Measurements from ENCODE around the gene SIX5.
"Not testable (repeated sequence)": the region's sequence is repeated elsewhere in the genome, so short reads cannot be mapped to it uniquely, and the experiment has no call there.

Gene SIX5

DNA sequence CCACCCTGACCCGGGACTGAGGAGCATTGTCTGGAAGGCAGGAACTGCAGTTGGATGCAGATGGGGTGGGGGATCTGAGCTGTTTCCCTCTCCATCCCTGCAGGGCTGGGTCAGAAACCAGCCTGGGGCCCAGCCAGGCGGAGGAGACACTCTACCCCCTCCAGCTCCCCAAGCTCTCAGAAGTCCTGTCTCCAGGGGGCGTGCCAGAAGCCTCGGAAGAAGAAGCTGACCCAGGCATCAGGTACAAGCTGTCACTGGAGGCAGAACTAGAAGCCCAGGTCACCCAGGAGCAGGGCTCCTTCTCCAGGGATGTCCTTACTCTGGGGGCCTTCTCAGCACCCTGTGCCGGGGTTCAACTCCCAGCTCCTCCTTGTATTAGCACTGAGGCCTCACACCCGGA, 15.5 kb downstream of the SIX5 start:
- no peak for DNase-seq (ENCODE audit: low read depth)

- DNase-seq (ENCODE audit: low read depth): no peak
Observed at GRCh38 chr19:45752639-45753038, 16.4 kb downstream of the SIX5 start.

DNA sequence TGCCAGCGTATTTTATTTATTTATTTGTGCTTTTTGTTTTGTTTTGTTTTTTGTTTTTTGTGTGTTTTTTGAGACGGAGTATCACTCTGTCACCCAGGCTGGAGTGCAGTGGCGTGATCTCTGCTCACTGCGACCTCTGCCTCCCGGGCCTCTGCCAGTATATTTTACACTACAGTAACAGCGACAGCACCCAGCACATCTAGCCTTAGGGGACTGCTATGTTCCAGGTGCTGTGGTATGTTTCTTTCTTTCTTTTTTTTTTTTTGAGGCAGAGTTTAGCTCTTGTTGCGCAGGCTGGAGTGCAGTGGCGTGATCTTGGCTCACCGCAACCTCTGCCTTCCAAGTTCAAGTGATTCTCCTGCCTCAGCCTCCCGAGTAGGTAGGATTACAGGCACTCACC, 17.6 kb downstream of the SIX5 start:
- not testable (repeated sequence) for DNase-seq (ENCODE audit: low read depth)

DNA sequence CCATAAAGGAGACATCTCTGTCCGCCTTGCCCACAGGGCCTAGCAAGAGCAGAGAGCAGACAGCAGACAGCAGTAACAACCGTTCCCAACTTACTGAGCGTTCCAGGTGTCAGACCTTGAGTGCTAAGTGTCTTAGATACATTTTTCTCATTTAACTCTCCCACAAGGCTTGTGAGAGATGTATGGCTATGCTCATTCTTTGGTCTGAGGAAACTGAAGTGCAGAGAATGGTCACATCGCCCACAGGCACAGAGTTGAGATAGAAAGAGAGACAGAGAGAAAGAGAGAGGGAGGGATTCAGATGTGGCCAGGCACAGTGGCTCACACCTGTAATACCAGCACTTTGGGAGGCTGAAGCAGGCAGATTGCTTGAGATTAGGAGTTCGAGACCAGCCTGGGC, 21.5 kb downstream of the SIX5 start:
- no peak for DNase-seq (ENCODE audit: low read depth)

GRCh38 chr19:45746866-45747265, 22.2 kb downstream of the SIX5 start:
- no peak for DNase-seq (ENCODE audit: low read depth)

- no peak for DNase-seq (ENCODE audit: low read depth)
Observed at GRCh38 chr19:45745606-45746005, 23.4 kb downstream of the SIX5 start.

DNA sequence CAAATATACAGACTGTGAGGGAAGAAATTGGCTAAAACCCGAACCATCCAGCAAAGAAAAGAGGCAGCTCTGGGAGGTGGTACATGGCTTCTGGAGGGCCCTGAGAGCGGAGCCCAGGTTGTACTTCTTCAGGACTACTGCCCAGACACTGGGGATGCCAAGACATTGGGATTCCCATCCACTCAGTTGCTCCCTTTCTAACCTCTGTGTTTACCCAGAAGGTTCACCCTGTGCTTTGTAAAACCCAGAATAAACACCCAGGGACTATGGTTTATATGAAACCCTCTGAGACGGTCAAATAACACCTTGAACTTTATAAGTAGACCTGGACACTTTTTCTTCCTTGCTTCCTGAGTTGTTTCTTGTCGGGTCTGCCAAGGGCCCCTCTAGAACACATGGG, 26.1 kb downstream of the SIX5 start:
- no peak for DNase-seq (ENCODE audit: low read depth)

DNA sequence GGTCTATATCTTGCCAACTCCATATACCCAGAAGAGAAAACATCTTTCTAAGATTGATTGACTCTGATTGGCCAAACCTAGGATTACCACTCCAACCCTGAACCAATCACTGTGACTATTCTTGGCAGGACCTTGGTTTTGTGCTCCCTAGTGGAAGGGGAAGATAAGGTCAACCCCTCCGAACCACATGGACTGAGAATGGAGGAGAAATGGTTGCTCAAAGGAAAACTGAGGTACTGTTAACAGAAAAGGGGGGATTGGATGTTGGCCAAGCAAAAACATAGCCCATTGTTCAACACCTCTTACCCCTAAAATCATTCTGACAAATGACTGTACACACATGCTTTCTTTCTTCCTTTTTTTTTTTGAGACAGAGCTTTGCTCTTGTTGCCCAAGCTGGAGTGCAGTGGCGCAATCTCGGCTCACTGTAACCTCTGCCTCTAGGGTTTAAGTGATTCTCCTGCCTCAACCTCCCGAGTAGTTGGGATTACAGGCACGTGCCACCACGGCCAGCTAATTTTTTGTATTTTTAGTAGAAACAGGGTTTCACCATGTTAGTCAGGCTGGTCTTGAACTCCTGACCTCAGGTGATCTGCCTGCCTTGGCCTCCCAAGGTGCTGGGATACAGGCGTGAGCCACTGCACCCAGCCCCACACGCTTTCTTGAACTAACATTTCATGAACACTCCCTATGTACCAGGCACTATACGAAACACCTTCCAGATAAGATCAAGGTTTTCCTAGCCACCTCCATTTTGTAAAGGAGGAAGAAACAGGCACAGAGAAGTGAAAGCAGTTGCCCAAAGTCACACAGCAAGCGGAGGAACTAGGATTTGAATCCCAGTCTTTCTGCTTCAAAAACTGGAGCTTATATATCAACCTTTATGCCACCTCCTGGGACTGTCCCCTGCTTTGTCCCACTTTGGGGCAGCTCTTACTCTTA, 29.3 kb downstream of the SIX5 start:
- DNase-seq (ENCODE audit: low read depth): no peak

DNA sequence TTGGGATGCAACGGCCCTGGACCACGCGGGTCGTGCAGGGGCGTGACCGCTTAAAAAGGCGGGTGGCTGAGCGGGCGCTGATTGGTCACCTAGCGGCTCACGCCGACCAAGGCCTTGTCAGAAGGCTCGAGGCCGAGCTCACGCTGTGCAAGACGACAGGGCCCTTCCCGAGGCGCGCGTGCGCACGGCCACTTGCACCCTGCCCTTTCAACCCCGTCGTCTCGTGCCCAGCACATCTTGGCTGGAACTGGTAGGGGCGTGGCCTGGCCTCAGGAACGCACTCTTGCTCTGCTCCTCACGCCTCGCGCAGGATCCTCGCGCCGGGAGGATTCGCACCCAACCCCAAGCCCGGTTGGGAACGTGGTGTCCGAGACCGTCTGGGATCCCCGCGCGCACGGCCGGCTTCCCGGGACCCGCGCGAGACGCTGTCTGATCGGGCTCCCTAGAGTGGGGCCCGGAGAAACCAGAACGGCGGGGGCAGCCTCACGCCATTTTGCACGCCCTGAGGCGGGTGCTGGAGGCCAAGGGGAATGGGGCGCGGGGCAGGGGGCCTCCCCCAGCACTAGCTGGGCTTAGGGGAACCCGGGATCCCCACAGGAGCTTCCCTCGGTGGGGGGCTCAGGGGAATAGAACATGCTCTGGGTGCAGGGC, 35.8 kb downstream of the SIX5 start, which contains the start of gene MEIOSIN:
TSS of gene MEIOSIN (plus strand) at position 280 of the 651 bp plus-strand sequence. CDS start 1,938 bp downstream, outside the sequence.
- no peak for DNase-seq (ENCODE audit: low read depth)

GRCh38 chr19:45730368-45731288, 38.4 kb downstream of the SIX5 start, which contains the start of gene FBXO46:
FBXO46 (minus strand) TSS chr19:45730896; CDS start chr19:45713495, 17,401 bp downstream.
- DNase-seq (ENCODE audit: low read depth): peak; percentile 90

GRCh38 chr19:45729800-45730290, 39.2 kb downstream of the SIX5 start:
- DNase-seq (ENCODE audit: low read depth): no peak

DNA sequence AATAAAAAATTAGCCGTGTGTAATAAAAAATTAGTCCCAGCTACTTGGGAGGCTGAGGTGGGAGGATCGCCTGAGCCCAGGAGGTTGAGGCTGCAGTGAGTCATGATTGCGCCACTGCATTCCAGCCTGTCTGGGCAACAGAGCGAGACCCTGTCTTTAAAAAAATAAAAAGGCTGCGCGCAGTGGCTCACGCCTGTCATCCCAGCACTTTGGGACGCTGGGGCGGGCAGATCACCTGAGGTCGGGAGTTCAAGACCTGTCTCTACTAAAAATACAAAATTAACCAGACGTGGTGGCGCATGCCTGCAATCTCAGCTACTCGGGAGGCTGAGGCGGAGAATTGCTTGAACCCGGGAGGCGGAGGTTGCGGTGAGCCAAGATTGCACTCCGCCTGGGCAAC, 40.4 kb downstream of the SIX5 start:
- DNase-seq (ENCODE audit: low read depth): not testable (repeated sequence)

GRCh38 chr19:45720065-45720464, 49.0 kb downstream of the SIX5 start:
- not testable (repeated sequence) for DNase-seq (ENCODE audit: low read depth)

GRCh38 chr19:45717983-45718650, 50.9 kb downstream of the SIX5 start:
- no peak for DNase-seq (ENCODE audit: low read depth)

GRCh38 chr19:45717131-45717982, 51.7 kb downstream of the SIX5 start:
- peak; percentile 97 for DNase-seq (ENCODE audit: low read depth)

DNA sequence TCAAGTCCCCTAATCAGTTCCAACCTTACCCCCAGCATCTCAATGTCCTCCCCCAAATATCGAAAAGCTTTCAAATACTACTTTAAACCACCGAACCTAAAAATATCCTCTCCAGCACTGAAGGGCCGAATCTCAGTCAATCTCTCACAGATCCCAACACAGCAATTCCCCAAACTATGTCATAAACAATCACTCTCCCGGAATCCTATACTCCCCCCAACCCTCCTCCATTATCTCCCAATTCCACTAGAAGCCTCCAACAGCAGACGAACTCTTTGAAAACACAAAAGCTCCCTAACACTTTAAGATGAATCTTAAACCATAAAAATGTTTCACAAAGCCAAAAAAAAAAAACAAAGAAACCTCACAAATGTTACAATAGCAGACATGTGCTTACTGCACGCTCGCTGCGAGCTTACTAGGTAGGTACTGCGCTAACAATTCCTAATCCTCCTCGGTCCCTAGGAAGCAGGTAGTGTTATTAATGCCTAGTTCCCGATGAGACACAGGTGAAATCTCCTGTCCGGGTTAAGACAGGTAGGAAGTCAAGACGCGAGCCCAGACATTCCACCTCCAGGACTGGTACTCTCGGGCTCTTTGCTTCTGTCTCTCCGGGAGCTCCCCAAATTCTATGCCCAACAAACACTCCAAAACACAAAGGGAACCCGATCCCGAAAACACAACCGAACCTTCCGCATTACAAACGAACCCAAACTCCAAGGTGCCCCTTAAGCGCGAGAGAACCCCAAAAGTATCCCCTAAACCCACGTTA, 52.5 kb downstream of the SIX5 start:
- DNase-seq (ENCODE audit: low read depth): no peak

- no peak for DNase-seq (ENCODE audit: low read depth)
Observed at GRCh38 chr19:45715139-45715538, 53.9 kb downstream of the SIX5 start.

Data from activated T-cell treated with anti-CD3 and anti-CD28 coated beads for 48 hours (primary cell).